K562 (cell line): ENCODE data around the gene DPY19L1. TPM values are rescaled to one million over a fixed set of nuclear protein-coding genes. Genes with fewer than 3 reads are reported as not detected.

Source experiments
- CHAMP1 ChIP-seq: fragments of 450-650 bp; IDR thresholded peaks from 2 replicates; pipeline ENCODE4 v1.6.1; 2016; ENCODE audit warnings: mild to moderate bottlenecking
- FOSL1 ChIP-seq: fragments of 200-800 bp; sonication (Bioruptor generic); conservative IDR thresholded peaks from 2 replicates; pipeline ENCODE4 v1.6.1; 2016; ENCODE audit warnings: missing genetic modification characterization, missing compliant biosample characterization
- GATAD2A ChIP-seq: fragments of 450-650 bp; IDR thresholded peaks from 2 replicates; pipeline ENCODE4 v1.6.1; 2017
- NKRF ChIP-seq: fragments of 450-650 bp; IDR thresholded peaks from 2 replicates; pipeline ENCODE4 v1.6.1; 2016; ENCODE audit warnings: borderline replicate concordance
- NR1H2 ChIP-seq: sonication (generic); formaldehyde crosslinking; IDR thresholded peaks from 2 replicates; pipeline ENCODE4 v1.4.0; 2020; ENCODE audit warnings: mild to moderate bottlenecking, missing genetic modification reagents
- PATZ1 ChIP-seq: fragments of 250-450 bp; sonication (Bioruptor Pico); IDR thresholded peaks from 2 replicates; pipeline ENCODE4 v1.5.0; 2020; ENCODE audit warnings: mild to moderate bottlenecking, borderline replicate concordance
- PHB2 ChIP-seq: fragments of 450-650 bp; IDR thresholded peaks from 2 replicates; pipeline ENCODE4 v1.6.1; 2017; ENCODE audit warnings: low read depth
- PREB ChIP-seq: sonication (generic); formaldehyde crosslinking; IDR thresholded peaks from 2 replicates; pipeline ENCODE4 v1.8.1; 2023; ENCODE audit warnings: mild to moderate bottlenecking, missing genetic modification reagents
- SIRT6 ChIP-seq: IDR thresholded peaks from one replicate; pipeline ENCODE4 v1.6.1; 2012; ENCODE audit warnings: low read depth, mild to moderate bottlenecking, control low read depth, inconsistent platforms, low read length, moderate library complexity
- SMARCA4 ChIP-seq: fragments of 450-650 bp; IDR thresholded peaks from 2 replicates; pipeline ENCODE4 v1.6.1; 2016
- TCFL5 ChIP-seq: fragments of 250-450 bp; sonication (Bioruptor Pico); conservative IDR thresholded peaks from 2 replicates; pipeline ENCODE4 v1.6.1; 2021; ENCODE audit warnings: mild to moderate bottlenecking, moderate library complexity, matching md5 sums
- TEAD4 ChIP-seq, 2 experiments: sonication (generic) in 1 of 2; formaldehyde crosslinking in 1 of 2; IDR thresholded peaks; 2 replicates each; pipeline versions ENCODE4 v1.6.1 to v1.8.0; 2012 to 2022; ENCODE audit warnings: borderline replicate concordance in 1 of 2, inconsistent platforms in 1 of 2, low read length in 1 of 2, mild to moderate bottlenecking in 1 of 2, missing genetic modification reagents in 1 of 2
- ZBTB17 ChIP-seq: fragments of 450-650 bp; formaldehyde crosslinking; IDR thresholded peaks from 2 replicates; pipeline ENCODE4 v1.4.0; 2020; ENCODE audit warnings: mild to moderate bottlenecking
- ZNF354B ChIP-seq: fragments of 250-450 bp; sonication (Bioruptor Pico); IDR thresholded peaks from 2 replicates; pipeline ENCODE4 v1.4.0; 2020
- ZNF398 ChIP-seq: fragments of 250-450 bp; sonication (Bioruptor Pico); IDR thresholded peaks from 2 replicates; pipeline ENCODE4 v1.8.0; 2021; ENCODE audit warnings: moderate library complexity, mild to moderate bottlenecking, inconsistent platforms
- ZNF511 ChIP-seq: sonication (generic); formaldehyde crosslinking; IDR thresholded peaks from 2 replicates; pipeline ENCODE4 v1.8.0; 2022; ENCODE audit warnings: mild to moderate bottlenecking, missing genetic modification reagents
- ZSCAN32 ChIP-seq: fragments of 450-650 bp; formaldehyde crosslinking; IDR thresholded peaks from 2 replicates; pipeline ENCODE4 v1.4.0; 2020; ENCODE audit warnings: mild to moderate bottlenecking, moderate library complexity
- polyA plus RNA-seq, 8 experiments: library from polyadenylated mRNA; depleted of rRNA in 4 of 8; stranded (reverse) in 5 of 8; unstranded in 3 of 8; fragments of >200 nt; fragmentation: Nextera tagmentation in 2 of 8; fragmentation: Illumina TruSeq in 1 of 8; extraction: Ambion mirVana in 2 of 8; extraction: Trizol in 1 of 8; gene quantifications; 2 replicates each; pipeline versions ENCODE4 v1.2.1 to v1.2.3, GENCODE V29; 2011 to 2014; ENCODE audit warnings: inconsistent platforms in 1 of 8, missing spikeins in 1 of 8
- total RNA-seq, 7 experiments: library from RNA; depleted of rRNA in 6 of 7; stranded (reverse); fragments of >200 nt in 6 of 7; fragmentation: Illumina TruSeq in 2 of 7; extraction: Trizol in 2 of 7; gene quantifications; 2 replicates each; pipeline versions ENCODE4 v1.2.1 to v1.2.3, GENCODE V29; 2011 to 2021; ENCODE audit warnings: low replicate concordance in 1 of 7

Gene DPY19L1
- total and polyA plus RNA-seq, 9 of the 15 experiments (the other 6 are each of a cell fraction or from before 2014, with no cell fraction given), result 4.0 to 34.3 (median 22.1) TPM

GRCh38 chr7:35003679-35004303 is 33.5 kb downstream of the DPY19L1 start (continued):
- peak; percentile 83 for TF ChIP-seq FOSL1
- no peak for TF ChIP-seq TEAD4 (IDR thresholded peaks at IDR 0.05; ENCODE audit: low read length)
- no peak for TF ChIP-seq TEAD4 (CRISPR knock-in tag; IDR thresholded peaks at IDR 0.05; ENCODE audit: borderline replicate concordance)
- no peak for TF ChIP-seq NKRF
- no peak for TF ChIP-seq PREB (CRISPR knock-in tag)
- TF ChIP-seq PHB2, result no peak
- no peak for TF ChIP-seq SIRT6
- no peak for TF ChIP-seq ZSCAN32 (CRISPR knock-in tag)
- no peak for TF ChIP-seq ZNF398 (CRISPR knock-in tag)
- TF ChIP-seq TCFL5 (CRISPR knock-in tag), result no peak
- no peak for TF ChIP-seq ZNF354B (CRISPR knock-in tag)
- TF ChIP-seq GATAD2A, result no peak; the same call in 1 of the 2 replicates
- peak; percentile 68; the same call in 1 of the 2 replicates for TF ChIP-seq SMARCA4
- TF ChIP-seq PATZ1 (CRISPR knock-in tag), result no peak
- no peak for TF ChIP-seq CHAMP1
- TF ChIP-seq NR1H2, result no peak
- TF ChIP-seq ZBTB17 (CRISPR knock-in tag), result no peak
- TF ChIP-seq ZNF511 (CRISPR knock-in tag), result no peak
